ENCODE measurements around the gene TMEM87A. TPM values are rescaled to one million over a fixed set of nuclear protein-coding genes. Genes with fewer than 3 reads are reported as not detected.

The TMEM87A gene
- total RNA-seq, 1 donor from 2014 or later = 85.9 TPM

Small RNAs within 50 kb of the gene (small RNA-seq; reads per million reads assigned to genes)
- gene MIR627 (ENCODE audit: low replicate concordance) = 0.73 reads per million, percentile 73 among the genes with 10 or more reads in this experiment

Other genes with a start within 250 kb of the TMEM87A start
- 4.8 TPM for gene PLA2G4D, start 178.9 kb downstream of the TMEM87A start, total RNA-seq
- gene PLA2G4F, start 116.8 kb downstream of the TMEM87A start, total RNA-seq = 6.8 TPM
- gene VPS39, start 65.1 kb downstream of the TMEM87A start, total RNA-seq = 44.2 TPM
- gene GANC, start 232 bp downstream of the TMEM87A start, total RNA-seq = 20.7 TPM
- gene CAPN3, start 86.1 kb upstream of the TMEM87A start, total RNA-seq = 66.0 TPM
- gene ZNF106, start 217.7 kb upstream of the TMEM87A start, total RNA-seq = 91.1 TPM
- 58.8 TPM for gene SNAP23, start 222.2 kb upstream of the TMEM87A start, total RNA-seq

All from skin of body (tissue), 2 donors.